ENCODE results near the gene RAD23B. TPM values are rescaled to one million over a fixed set of nuclear protein-coding genes. Genes with fewer than 3 reads are reported as not detected.

Gene RAD23B
- total and polyA plus RNA-seq, 2 of the 13 experiments (the other 11 are each of a cell fraction or from before 2014, with no cell fraction given), result 133 to 156 TPM

DNA sequence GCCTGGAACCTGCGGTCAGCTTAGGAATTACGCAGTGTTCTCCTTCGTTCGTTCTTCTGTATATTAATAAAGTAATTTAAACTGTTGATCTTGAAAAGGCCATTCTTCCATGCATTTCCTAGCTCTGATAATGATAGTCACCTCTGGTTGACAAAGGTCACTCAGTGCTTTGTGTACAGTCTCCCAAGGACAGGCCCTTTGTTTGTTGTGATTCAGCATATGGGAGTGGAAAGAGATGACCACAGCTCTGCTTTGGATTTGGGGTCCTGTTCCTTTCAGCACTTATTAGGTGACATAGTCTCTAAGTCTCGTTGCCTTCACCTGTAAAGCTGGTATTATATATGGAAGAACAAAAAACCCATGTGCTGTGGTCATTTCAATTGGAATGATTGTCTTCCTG lies 39.6 kb downstream of the RAD23B start (continued):
- TF ChIP-seq ARID5B (CRISPR knock-in tag; IDR thresholded peaks at IDR 0.05), result peak; percentile 58
- TF ChIP-seq ZNF138 (CRISPR knock-in tag; IDR thresholded peaks at IDR 0.05; ENCODE audit: low read depth), result no peak
- TF ChIP-seq HMG20A (CRISPR knock-in tag; IDR thresholded peaks at IDR 0.05; ENCODE audit: borderline replicate concordance), result peak; percentile 26; the same call in 1 of the 2 replicates
- TF ChIP-seq GRHL1 (CRISPR knock-in tag; conservative IDR thresholded peaks at IDR 0.05), result no peak
- TF ChIP-seq SIX4 (CRISPR knock-in tag; IDR thresholded peaks at IDR 0.05), result no peak
- no peak for TF ChIP-seq FOXP1 (IDR thresholded peaks at IDR 0.05)
- peak; percentile 85; the same call in 1 of the 2 replicates for TF ChIP-seq FOXP1 (CRISPR knock-in tag; IDR thresholded peaks at IDR 0.05)
- peak; percentile 52 for TF ChIP-seq SAP130 (CRISPR knock-in tag; IDR thresholded peaks at IDR 0.05; ENCODE audit: low read depth)
- TF ChIP-seq FOXA3 (CRISPR knock-in tag; IDR thresholded peaks at IDR 0.05), result peak; percentile 79
- 0 out of 2 replicates have a peak, but pooled peaks have one; percentile 32 for TF ChIP-seq HOMEZ (CRISPR knock-in tag; IDR thresholded peaks at IDR 0.05; ENCODE audit: low read depth)
- TF ChIP-seq FOXP4 (CRISPR knock-in tag; IDR thresholded peaks at IDR 0.05), result peak; percentile 64
- no peak for TF ChIP-seq HDAC2 (CRISPR knock-in tag; IDR thresholded peaks at IDR 0.05)
- no peak; the same call in 1 of the 2 replicates for TF ChIP-seq SOX13 (IDR thresholded peaks at IDR 0.05)
- TF ChIP-seq SOX13 (CRISPR knock-in tag; conservative IDR thresholded peaks at IDR 0.05 in 1 of 2, IDR thresholded peaks at IDR 0.05 in 1 of 2), result peak in 1 of 2 experiments; percentile 82; a peak in 2 of 4 replicates
- TF ChIP-seq MIXL1 (CRISPR knock-in tag; IDR thresholded peaks at IDR 0.05), result 0 out of 2 replicates have a peak, but pooled peaks have one; percentile 38
- TF ChIP-seq SOX6 (IDR thresholded peaks at IDR 0.05), result no peak
- peak; percentile 77 for TF ChIP-seq SOX6 (CRISPR knock-in tag; IDR thresholded peaks at IDR 0.05)
- TF ChIP-seq TAF1 (CRISPR knock-in tag; IDR thresholded peaks at IDR 0.05), result no peak
- no peak for TF ChIP-seq ZNF292 (CRISPR knock-in tag; IDR thresholded peaks at IDR 0.05; ENCODE audit: borderline replicate concordance, low read depth)
- peak; percentile 54; the same call in 1 of the 2 replicates for TF ChIP-seq RARA (CRISPR knock-in tag; IDR thresholded peaks at IDR 0.05)
- TF ChIP-seq, protein P1, sequence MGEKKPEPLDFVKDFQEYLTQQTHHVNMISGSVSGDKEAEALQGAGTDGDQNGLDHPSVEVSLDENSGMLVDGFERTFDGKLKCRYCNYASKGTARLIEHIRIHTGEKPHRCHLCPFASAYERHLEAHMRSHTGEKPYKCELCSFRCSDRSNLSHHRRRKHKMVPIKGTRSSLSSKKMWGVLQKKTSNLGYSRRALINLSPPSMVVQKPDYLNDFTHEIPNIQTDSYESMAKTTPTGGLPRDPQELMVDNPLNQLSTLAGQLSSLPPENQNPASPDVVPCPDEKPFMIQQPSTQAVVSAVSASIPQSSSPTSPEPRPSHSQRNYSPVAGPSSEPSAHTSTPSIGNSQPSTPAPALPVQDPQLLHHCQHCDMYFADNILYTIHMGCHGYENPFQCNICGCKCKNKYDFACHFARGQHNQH (CRISPR knock-in tag; IDR thresholded peaks at IDR 0.05), result 0 out of 2 replicates have a peak, but pooled peaks have one; percentile 35
- TF ChIP-seq SOX5 (CRISPR knock-in tag; IDR thresholded peaks at IDR 0.05; ENCODE audit: borderline replicate concordance), result peak; percentile 71; the same call in 1 of the 2 replicates
- TF ChIP-seq BCL6 (CRISPR knock-in tag; IDR thresholded peaks at IDR 0.05), result peak; percentile 22; the same call in 1 of the 2 replicates

Measured in HepG2 (cell line).